Activated CD8-positive, alpha-beta T cell treated with anti-CD3 and anti-CD28 coated beads for 36 hours (primary cell): ENCODE data around the gene TAOK1. TPM values are rescaled to one million over a fixed set of nuclear protein-coding genes. Genes with fewer than 3 reads are reported as not detected.

ENCODE experiments used
- ATAC-seq: fragments of 200-7000 bp; cut with Tn5 transposase; one replicate; pipeline ENCODE4 v1.10.0; 2021; ENCODE audit warnings: mild to moderate bottlenecking, moderate library complexity
- CTCF ChIA-PET: fragments of 350-600 bp; sonication (Branson Sonifier 250); formaldehyde crosslinking; loops from one replicate; lab custom pipeline; 2021; ENCODE audit warnings: antibody characterized with exemption; lab: Charles Lee
- POLR2A ChIA-PET: fragments of 350-600 bp; sonication (Branson Sonifier 250); formaldehyde crosslinking; loops from one replicate; lab custom pipeline; 2021; ENCODE audit warnings: antibody characterized with exemption; lab: Charles Lee
- DNase-seq: peaks from one replicate; pipeline ENCODE4 v3.0.0-alpha.2; 2020
- H3K27ac Mint-ChIP-seq: one replicate; pipeline ENCODE4 v1.8.0; 2021; ENCODE audit warnings: mild to moderate bottlenecking, mixed read lengths
- H3K27me3 Mint-ChIP-seq: one replicate; pipeline ENCODE4 v1.8.0; 2021; ENCODE audit warnings: mixed read lengths
- H3K36me3 Mint-ChIP-seq: one replicate; pipeline ENCODE4 v1.8.0; 2021; ENCODE audit warnings: low read depth, mixed read lengths
- H3K4me1 Mint-ChIP-seq: one replicate; pipeline ENCODE4 v1.8.0; 2021; ENCODE audit warnings: low read depth, mixed read lengths
- H3K4me3 Mint-ChIP-seq: one replicate; pipeline ENCODE4 v1.8.0; 2021; ENCODE audit warnings: mild to moderate bottlenecking, moderate library complexity, mixed read lengths
- H3K9me3 Mint-ChIP-seq: one replicate; pipeline ENCODE4 v1.8.0; 2021; ENCODE audit warnings: mixed read lengths
- CTCF ChIP-seq: fragments of 200-600 bp; IDR thresholded peaks from one replicate; pipeline ENCODE4 v1.8.0; 2022; ENCODE audit warnings: antibody characterized with exemption, mild to moderate bottlenecking
- intact Hi-C: fragments of 100-400 bp; cut with micrococcal nuclease; formaldehyde crosslinking; loops from one replicate; pipeline ENCODE4 v1.10.0; 2022
- total RNA-seq, 2 experiments: library from RNA; stranded (reverse); gene quantifications; one replicate each; pipeline ENCODE4 v1.2.3, GENCODE V29; 2021

Gene TAOK1
- total RNA-seq, 2 experiments from 2014 or later: 33.5 to 34.6 TPM

- TF ChIP-seq CTCF: no peak
- ATAC-seq (no peak), DNase-seq (no peak)
- ChIA-PET CTCF (interaction anchor here (1.6 kb wide), 1 partner anchor 22 kb away, joined by 8 read pairs; no protein-coding TSS in a partner anchor), POLR2A (no interaction called here)
- H3K36me3 Mint-ChIP-seq: no peaks in the 10 kb centered on the region
- no peak overlapping the region for H3K4me3 Mint-ChIP-seq
- H3K27ac Mint-ChIP-seq: no peak overlapping the region
- H3K4me1 Mint-ChIP-seq: peaks cover 29% of the 10 kb centered on the region
- H3K9me3 Mint-ChIP-seq: no peaks in the 10 kb centered on the region
- no peaks in the 10 kb centered on the region for H3K27me3 Mint-ChIP-seq
- intact Hi-C loops: no loop called here
These were observed 206.0 kb downstream of the TAOK1 start for GRCh38 chr17:29595943-29596774.

- Mint-ChIP-seq H3K27ac (no peak overlapping the region), H3K9me3 (no peaks in the 10 kb centered on the region), H3K36me3 (no peaks in the 10 kb centered on the region), H3K4me1 (peaks cover 23% of the 10 kb centered on the region), H3K27me3 (no peaks in the 10 kb centered on the region), H3K4me3 (no peak overlapping the region)
- DNase-seq (no peak), ATAC-seq (no peak)
- intact Hi-C loops: no loop called here
- POLR2A ChIA-PET: interaction anchor here (1.7 kb wide), 1 partner anchor 20 kb away, joined by 8 read pairs; no protein-coding TSS in a partner anchor
- TF ChIP-seq CTCF: no peak
- CTCF ChIA-PET: interaction anchor here (1.0 to 1.6 kb wide), 2 partner anchors 19 to 21 kb away, joined by 3 to 8 read pairs; no protein-coding TSS in a partner anchor
These were observed 206.6 kb downstream of the TAOK1 start for GRCh38 chr17:29596811-29597210.

GRCh38 chr17:29597361-29598172 lies 207.4 kb downstream of the TAOK1 start:
- TF ChIP-seq CTCF: no peak
- Mint-ChIP-seq H3K4me3 (no peak overlapping the region), H3K36me3 (no peaks in the 10 kb centered on the region), H3K4me1 (peaks cover 15% of the 10 kb centered on the region), H3K27me3 (no peaks in the 10 kb centered on the region), H3K27ac (no peak overlapping the region), H3K9me3 (no peaks in the 10 kb centered on the region)
- ATAC-seq: no peak
- ChIA-PET POLR2A (interaction anchor here (0.9 to 1.7 kb wide), 2 partner anchors 20 to 32 kb away, joined by 3 to 8 read pairs; no protein-coding TSS in a partner anchor), CTCF (interaction anchor here (1.0 to 1.6 kb wide), 2 partner anchors 18 to 20 kb away, joined by 3 to 8 read pairs; no protein-coding TSS in a partner anchor)
- DNase-seq: no peak
- intact Hi-C loops: no loop called here

Other genes starting within 250 kb of the TAOK1 start
- 10 to 100 TPM; 27.5 to 29.4 TPM for gene MYO18A, start 210.0 kb upstream of the TAOK1 start, total RNA-seq
- gene CRYBA1, start 143.5 kb upstream of the TAOK1 start, total RNA-seq: not detected
- gene NUFIP2, start 96.2 kb upstream of the TAOK1 start, total RNA-seq: 10 to 100 TPM; 49.5 to 56.4 TPM
- 10 to 100 TPM in 1 of 2 experiments, 1 to 10 TPM in 1; 9.7 to 10.1 TPM for gene ABHD15, start 176.7 kb downstream of the TAOK1 start, total RNA-seq
- 10 to 100 TPM; 46.7 to 50.2 TPM for gene TP53I13, start 178.3 kb downstream of the TAOK1 start, total RNA-seq
- gene GIT1, start 199.3 kb downstream of the TAOK1 start, total RNA-seq: 10 to 100 TPM; 54.8 to 59.3 TPM
- gene ANKRD13B, start 202.8 kb downstream of the TAOK1 start, total RNA-seq: 10 to 100 TPM; 22.8 to 22.9 TPM
- gene CORO6, start 232.5 kb downstream of the TAOK1 start, total RNA-seq: 10 to 100 TPM; 11.6 to 13.0 TPM